Heart left ventricle (tissue), 13 donors: ENCODE data around the gene KCND1.
"Not testable (repeated sequence)": the region's sequence is repeated elsewhere in the genome, so short reads cannot be mapped to it uniquely, and the experiment has no call there.

ENCODE experiments used
- POLR2A ChIP-seq, 2 donors: fragments of 450-650 bp; IDR thresholded peaks; one replicate each; pipeline ENCODE4 v1.6.1; 2017; ENCODE audit warnings: antibody characterized with exemption in 2 of 2, mild to moderate bottlenecking in 2 of 2, moderate library complexity in 2 of 2
- TF ChIP-seq, protein P1 (sequence below), 12 donors: fragments of 200-600 bp; sonication (generic) in 4 of 12; IDR thresholded peaks; one replicate each; pipeline versions ENCODE4 v1.5.0 to v1.8.0; 2018 to 2022; ENCODE audit warnings: antibody characterized with exemption in 12 of 12, mild to moderate bottlenecking in 5 of 12
- donor health status: ischemic (EF 13 %, LVEDD 7.1; RV severe dilation, severe dysfunction).
- donor health status: DM: no; HTN: yes; CAD: no.
- donor health status: DM: no; HTN: no; CAD: no.
- donor health status: ischemic (EF 25% LVEDD 6.9; RV normal size, moderate dysfunction).
- donor health status: ischemic (EF 25% LVEDD 5.7; RV mildly dilated, moderate dysfunction).
- donor health status: ischemic (EF 35%, LVEDD 5.7; RV mildly dilated, moderate dysfunction).
- donor health status: nonischemic (EF 11% LVEDD 7.7; RV severe dilation, severe dysfunction).
- donor health status: DM: yes; HTN: yes; CAD: no.
- donor health status: PGD.
- donor health status: ischemic (EF 29% LVEDD 5.4; RV normal size, mild dysfunction).
- donor health status: nonischemic (EF 23%, LVEDD 6.1; RV moderate dilation, normal function).

DNA sequence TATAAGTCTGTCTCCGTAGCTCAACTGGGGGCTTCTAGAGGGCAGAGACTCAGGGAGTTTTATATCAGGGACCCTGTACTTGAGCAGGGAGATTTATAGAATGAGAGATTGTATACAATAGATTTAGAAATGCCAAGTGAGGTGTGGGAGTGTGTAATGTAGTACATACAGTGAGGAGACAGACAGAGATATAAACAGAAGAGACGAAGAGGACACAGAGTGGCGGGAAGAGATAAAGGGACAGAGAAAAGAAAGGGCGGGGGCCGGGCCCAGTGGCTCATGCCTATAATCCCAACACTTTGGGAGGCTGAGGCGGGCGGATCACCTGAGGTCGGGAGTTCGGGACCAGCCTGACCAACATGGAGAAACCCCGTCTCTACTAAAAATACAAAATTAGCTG is 8.7 kb upstream of the KCND1 start:
- TF ChIP-seq, protein P1, sequence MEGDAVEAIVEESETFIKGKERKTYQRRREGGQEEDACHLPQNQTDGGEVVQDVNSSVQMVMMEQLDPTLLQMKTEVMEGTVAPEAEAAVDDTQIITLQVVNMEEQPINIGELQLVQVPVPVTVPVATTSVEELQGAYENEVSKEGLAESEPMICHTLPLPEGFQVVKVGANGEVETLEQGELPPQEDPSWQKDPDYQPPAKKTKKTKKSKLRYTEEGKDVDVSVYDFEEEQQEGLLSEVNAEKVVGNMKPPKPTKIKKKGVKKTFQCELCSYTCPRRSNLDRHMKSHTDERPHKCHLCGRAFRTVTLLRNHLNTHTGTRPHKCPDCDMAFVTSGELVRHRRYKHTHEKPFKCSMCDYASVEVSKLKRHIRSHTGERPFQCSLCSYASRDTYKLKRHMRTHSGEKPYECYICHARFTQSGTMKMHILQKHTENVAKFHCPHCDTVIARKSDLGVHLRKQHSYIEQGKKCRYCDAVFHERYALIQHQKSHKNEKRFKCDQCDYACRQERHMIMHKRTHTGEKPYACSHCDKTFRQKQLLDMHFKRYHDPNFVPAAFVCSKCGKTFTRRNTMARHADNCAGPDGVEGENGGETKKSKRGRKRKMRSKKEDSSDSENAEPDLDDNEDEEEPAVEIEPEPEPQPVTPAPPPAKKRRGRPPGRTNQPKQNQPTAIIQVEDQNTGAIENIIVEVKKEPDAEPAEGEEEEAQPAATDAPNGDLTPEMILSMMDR (IDR thresholded peaks at IDR 0.05) = not testable (repeated sequence)
- TF ChIP-seq POLR2A (IDR thresholded peaks at IDR 0.05) = not testable (repeated sequence)
